ENCODE results near the gene ABT1.

- no peak for TF ChIP-seq EP300 (IDR thresholded peaks at IDR 0.05)
- TF ChIP-seq, protein P1, sequence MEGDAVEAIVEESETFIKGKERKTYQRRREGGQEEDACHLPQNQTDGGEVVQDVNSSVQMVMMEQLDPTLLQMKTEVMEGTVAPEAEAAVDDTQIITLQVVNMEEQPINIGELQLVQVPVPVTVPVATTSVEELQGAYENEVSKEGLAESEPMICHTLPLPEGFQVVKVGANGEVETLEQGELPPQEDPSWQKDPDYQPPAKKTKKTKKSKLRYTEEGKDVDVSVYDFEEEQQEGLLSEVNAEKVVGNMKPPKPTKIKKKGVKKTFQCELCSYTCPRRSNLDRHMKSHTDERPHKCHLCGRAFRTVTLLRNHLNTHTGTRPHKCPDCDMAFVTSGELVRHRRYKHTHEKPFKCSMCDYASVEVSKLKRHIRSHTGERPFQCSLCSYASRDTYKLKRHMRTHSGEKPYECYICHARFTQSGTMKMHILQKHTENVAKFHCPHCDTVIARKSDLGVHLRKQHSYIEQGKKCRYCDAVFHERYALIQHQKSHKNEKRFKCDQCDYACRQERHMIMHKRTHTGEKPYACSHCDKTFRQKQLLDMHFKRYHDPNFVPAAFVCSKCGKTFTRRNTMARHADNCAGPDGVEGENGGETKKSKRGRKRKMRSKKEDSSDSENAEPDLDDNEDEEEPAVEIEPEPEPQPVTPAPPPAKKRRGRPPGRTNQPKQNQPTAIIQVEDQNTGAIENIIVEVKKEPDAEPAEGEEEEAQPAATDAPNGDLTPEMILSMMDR (IDR thresholded peaks at IDR 0.05): no peak
Measured at GRCh38 chr6:26553635-26554446, 42.9 kb upstream of the ABT1 start.
